BJ (cell line): ENCODE results near the gene KLHL29. TPM values are rescaled to one million over a fixed set of nuclear protein-coding genes. Genes with fewer than 3 reads are reported as not detected.

ENCODE experiments used
- CTCF ChIA-PET: fragments of 350-600 bp; formaldehyde crosslinking; extraction: SDS; loops from one replicate; lab custom pipeline; 2021; ENCODE audit warnings: antibody characterized with exemption, inconsistent platforms; lab: Yijun Ruan, JAX
- POLR2A ChIA-PET: fragments of 300-600 bp; sonication (Branson Sonifier 250); formaldehyde crosslinking; extraction: SDS; loops from one replicate; lab custom pipeline; 2021; ENCODE audit warnings: antibody characterized with exemption; lab: Charles Lee
- DNase-seq: peaks from one replicate; pipeline ENCODE4 v3.0.0-alpha.2; 2011; ENCODE audit warnings: low read depth
- H3K27me3 ChIP-seq: 2 replicates; pipeline ENCODE4 v1.6.0; 2011; ENCODE audit warnings: low read length; ENCODE audit not compliant: control insufficient read depth, insufficient read depth
- H3K36me3 ChIP-seq: 2 replicates; pipeline ENCODE4 v1.5.1; 2011; ENCODE audit warnings: low read length; ENCODE audit not compliant: control insufficient read depth, insufficient read depth
- H3K4me3 ChIP-seq: 2 replicates; pipeline ENCODE4 v1.5.1; 2011; ENCODE audit warnings: low read depth, mild to moderate bottlenecking, control low read depth, low read length
- CTCF ChIP-seq: IDR thresholded peaks from 2 replicates; pipeline ENCODE4 v1.5.1; 2011; ENCODE audit warnings: low read depth, mild to moderate bottlenecking, control low read depth, inconsistent platforms, low read length, moderate library complexity; ENCODE audit not compliant: insufficient read depth
- polyA plus RNA-seq: library from polyadenylated mRNA; depleted of rRNA; stranded (reverse); fragments of >200 nt; gene quantifications from 2 replicates; pipeline ENCODE4 v1.2.3, GENCODE V29; 2011

The KLHL29 gene
- polyA plus RNA-seq, 1 experiment = 10.0 TPM

GRCh38 chr2:23695890-23696751, 311.1 kb downstream of the KLHL29 start:
- TF ChIP-seq CTCF = no peak
- DNase-seq = no peak
- ChIA-PET CTCF (interaction anchor here (0.8 kb wide), 1 partner anchor 23 kb away, joined by 3 read pairs; no protein-coding TSS in a partner anchor), POLR2A (no interaction called here)
- peaks cover 34% of the 10 kb centered on the region for H3K36me3 ChIP-seq
- no peaks in the 10 kb centered on the region for H3K27me3 ChIP-seq
- no peak overlapping the region for H3K4me3 ChIP-seq

- Histone ChIP-seq H3K27me3 (no peaks in the 10 kb centered on the region), H3K4me3 (no peak overlapping the region), H3K36me3 (peaks cover 32% of the 10 kb centered on the region)
- ChIA-PET POLR2A (no interaction called here), CTCF (interaction anchor here (0.8 kb wide), 1 partner anchor 23 kb away, joined by 3 read pairs; no protein-coding TSS in a partner anchor)
- no peak for DNase-seq
- no peak for TF ChIP-seq CTCF
Measured at GRCh38 chr2:23696752-23697045, 311.7 kb downstream of the KLHL29 start.

GRCh38 chr2:23697256-23698075, 312.5 kb downstream of the KLHL29 start:
- Histone ChIP-seq H3K4me3 (no peak overlapping the region), H3K27me3 (no peaks in the 10 kb centered on the region), H3K36me3 (peaks cover 31% of the 10 kb centered on the region)
- POLR2A ChIA-PET = no interaction called here
- no peak for TF ChIP-seq CTCF
- DNase-seq = no peak
- CTCF ChIA-PET = interaction anchor here (0.8 kb wide), 1 partner anchor 22 kb away, joined by 3 read pairs; no protein-coding TSS in a partner anchor

GRCh38 chr2:23698116-23698693, 313.2 kb downstream of the KLHL29 start:
- H3K4me3 ChIP-seq = no peak overlapping the region
- no peak for DNase-seq
- no peaks in the 10 kb centered on the region for H3K27me3 ChIP-seq
- peaks cover 32% of the 10 kb centered on the region for H3K36me3 ChIP-seq
- no peak for TF ChIP-seq CTCF
- CTCF ChIA-PET = interaction anchor here (0.6 kb wide), 1 partner anchor 38 kb away, joined by 3 read pairs; no protein-coding TSS in a partner anchor
- POLR2A ChIA-PET = no interaction called here
